RWPE2 (cell line): ENCODE data around the gene MRPL46.

Experiments
- ATAC-seq: fragments of 200-7000 bp; cut with Tn5 transposase; 3 replicates; pipeline ENCODE4 v1.9.1; 2021; ENCODE audit warnings: low read depth
- DNase-seq: peaks from one replicate; pipeline ENCODE4 v3.0.0-alpha.2; 2020; ENCODE audit warnings: low spot score
- H3K27ac ChIP-seq: fragments of 450-650 bp; 2 replicates; pipeline ENCODE4 v1.5.1; 2017; ENCODE audit warnings: mild to moderate bottlenecking; ENCODE audit not compliant: poor library complexity, severe bottlenecking
- H3K27me3 ChIP-seq: fragments of 250-450 bp; sonication (Bioruptor Pico); 2 replicates; pipeline ENCODE4 v1.5.1; 2021; ENCODE audit warnings: mild to moderate bottlenecking, moderate library complexity; ENCODE audit not compliant: insufficient read depth, poor library complexity, severe bottlenecking
- H3K36me3 ChIP-seq: fragments of 250-450 bp; sonication (Bioruptor Pico); 2 replicates; pipeline ENCODE4 v1.5.1; 2020; ENCODE audit warnings: low read depth, mild to moderate bottlenecking, moderate library complexity
- H3K4me1 ChIP-seq: fragments of 250-450 bp; sonication (Bioruptor Pico); 2 replicates; pipeline ENCODE4 v1.5.1; 2021; ENCODE audit warnings: mild to moderate bottlenecking, moderate library complexity; ENCODE audit not compliant: insufficient read depth, poor library complexity, severe bottlenecking
- H3K4me3 ChIP-seq: fragments of 250-450 bp; sonication (Bioruptor Pico); 2 replicates; pipeline ENCODE4 v1.5.1; 2021; ENCODE audit warnings: mild to moderate bottlenecking, moderate library complexity; ENCODE audit not compliant: severe bottlenecking
- H3K9me3 ChIP-seq: fragments of 250-450 bp; sonication (Bioruptor Pico); 2 replicates; pipeline ENCODE4 v1.5.1; 2021; ENCODE audit warnings: mild to moderate bottlenecking, moderate library complexity; ENCODE audit not compliant: severe bottlenecking
- CTCF ChIP-seq: fragments of 450-650 bp; IDR thresholded peaks from one replicate; pipeline ENCODE4 v1.5.1; 2017; ENCODE audit warnings: mild to moderate bottlenecking, moderate library complexity; ENCODE audit not compliant: poor library complexity, severe bottlenecking

Gene MRPL46

GRCh38 chr15:88467935-88468528 lies 844 bp upstream of the MRPL46 start:
- ATAC-seq: no peak
- peaks cover 64% of the 10 kb centered on the region for H3K36me3 ChIP-seq
- peak; percentile 51 for TF ChIP-seq CTCF
- no peaks in the 10 kb centered on the region for H3K9me3 ChIP-seq
- H3K27me3 ChIP-seq: no peaks in the 10 kb centered on the region
- peaks cover 8% of the 10 kb centered on the region for H3K4me1 ChIP-seq
- H3K27ac ChIP-seq: peak overlapping the region; percentile 45
- H3K4me3 ChIP-seq: peak overlapping the region; percentile 61
- no peak for DNase-seq

- H3K27me3 ChIP-seq: no peaks in the 10 kb centered on the region
- ATAC-seq (peak; percentile 32; the same call in 1 of the 3 replicates), DNase-seq (no peak)
- no peak for TF ChIP-seq CTCF
- peak overlapping the region; percentile 45 for H3K27ac ChIP-seq
- no peaks in the 10 kb centered on the region for H3K9me3 ChIP-seq
- no peak overlapping the region for H3K4me3 ChIP-seq
- peaks cover 70% of the 10 kb centered on the region for H3K36me3 ChIP-seq
- H3K4me1 ChIP-seq: peaks cover 8% of the 10 kb centered on the region
These were observed 1.5 kb downstream of the MRPL46 start for GRCh38 chr15:88465633-88466224.

- H3K27me3 ChIP-seq: no peaks in the 10 kb centered on the region
- ATAC-seq (no peak), DNase-seq (no peak)
- H3K4me1 ChIP-seq: peaks cover 8% of the 10 kb centered on the region
- no peaks in the 10 kb centered on the region for H3K9me3 ChIP-seq
- TF ChIP-seq CTCF: no peak
- H3K4me3 ChIP-seq: no peak overlapping the region
- no peak overlapping the region for H3K27ac ChIP-seq
- H3K36me3 ChIP-seq: peaks cover 72% of the 10 kb centered on the region
These were observed 3.2 kb downstream of the MRPL46 start for GRCh38 chr15:88463870-88464532.

- Histone ChIP-seq H3K9me3 (no peaks in the 10 kb centered on the region), H3K4me1 (no peaks in the 10 kb centered on the region), H3K27me3 (no peaks in the 10 kb centered on the region), H3K27ac (no peak overlapping the region), H3K36me3 (peaks cover 29% of the 10 kb centered on the region), H3K4me3 (no peak overlapping the region)
- no peak for TF ChIP-seq CTCF
- DNase-seq (no peak), ATAC-seq (no peak)
These were observed 10.5 kb downstream of the MRPL46 start for GRCh38 chr15:88456733-88457132.
